Glomerular endothelial cell (primary cell): ENCODE measurements around the gene SEMA4C. TPM values are rescaled to one million over a fixed set of nuclear protein-coding genes. Genes with fewer than 3 reads are reported as not detected.

ENCODE experiments used
- DNase-seq: peaks from one replicate; pipeline ENCODE4 v3.0.0-alpha.2; 2011; ENCODE audit warnings: low read depth, low spot score; ENCODE audit errors: extremely low read depth
- total RNA-seq: library from RNA; depleted of rRNA; stranded (reverse); fragments of >200 nt; gene quantifications from 2 replicates; pipeline ENCODE4 v1.2.3, GENCODE V29; 2015

SEMA4C gene, protein sequence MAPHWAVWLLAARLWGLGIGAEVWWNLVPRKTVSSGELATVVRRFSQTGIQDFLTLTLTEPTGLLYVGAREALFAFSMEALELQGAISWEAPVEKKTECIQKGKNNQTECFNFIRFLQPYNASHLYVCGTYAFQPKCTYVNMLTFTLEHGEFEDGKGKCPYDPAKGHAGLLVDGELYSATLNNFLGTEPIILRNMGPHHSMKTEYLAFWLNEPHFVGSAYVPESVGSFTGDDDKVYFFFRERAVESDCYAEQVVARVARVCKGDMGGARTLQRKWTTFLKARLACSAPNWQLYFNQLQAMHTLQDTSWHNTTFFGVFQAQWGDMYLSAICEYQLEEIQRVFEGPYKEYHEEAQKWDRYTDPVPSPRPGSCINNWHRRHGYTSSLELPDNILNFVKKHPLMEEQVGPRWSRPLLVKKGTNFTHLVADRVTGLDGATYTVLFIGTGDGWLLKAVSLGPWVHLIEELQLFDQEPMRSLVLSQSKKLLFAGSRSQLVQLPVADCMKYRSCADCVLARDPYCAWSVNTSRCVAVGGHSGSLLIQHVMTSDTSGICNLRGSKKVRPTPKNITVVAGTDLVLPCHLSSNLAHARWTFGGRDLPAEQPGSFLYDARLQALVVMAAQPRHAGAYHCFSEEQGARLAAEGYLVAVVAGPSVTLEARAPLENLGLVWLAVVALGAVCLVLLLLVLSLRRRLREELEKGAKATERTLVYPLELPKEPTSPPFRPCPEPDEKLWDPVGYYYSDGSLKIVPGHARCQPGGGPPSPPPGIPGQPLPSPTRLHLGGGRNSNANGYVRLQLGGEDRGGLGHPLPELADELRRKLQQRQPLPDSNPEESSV
- total RNA-seq = 15.2 and 31.9 TPM in 2 replicates

DNA sequence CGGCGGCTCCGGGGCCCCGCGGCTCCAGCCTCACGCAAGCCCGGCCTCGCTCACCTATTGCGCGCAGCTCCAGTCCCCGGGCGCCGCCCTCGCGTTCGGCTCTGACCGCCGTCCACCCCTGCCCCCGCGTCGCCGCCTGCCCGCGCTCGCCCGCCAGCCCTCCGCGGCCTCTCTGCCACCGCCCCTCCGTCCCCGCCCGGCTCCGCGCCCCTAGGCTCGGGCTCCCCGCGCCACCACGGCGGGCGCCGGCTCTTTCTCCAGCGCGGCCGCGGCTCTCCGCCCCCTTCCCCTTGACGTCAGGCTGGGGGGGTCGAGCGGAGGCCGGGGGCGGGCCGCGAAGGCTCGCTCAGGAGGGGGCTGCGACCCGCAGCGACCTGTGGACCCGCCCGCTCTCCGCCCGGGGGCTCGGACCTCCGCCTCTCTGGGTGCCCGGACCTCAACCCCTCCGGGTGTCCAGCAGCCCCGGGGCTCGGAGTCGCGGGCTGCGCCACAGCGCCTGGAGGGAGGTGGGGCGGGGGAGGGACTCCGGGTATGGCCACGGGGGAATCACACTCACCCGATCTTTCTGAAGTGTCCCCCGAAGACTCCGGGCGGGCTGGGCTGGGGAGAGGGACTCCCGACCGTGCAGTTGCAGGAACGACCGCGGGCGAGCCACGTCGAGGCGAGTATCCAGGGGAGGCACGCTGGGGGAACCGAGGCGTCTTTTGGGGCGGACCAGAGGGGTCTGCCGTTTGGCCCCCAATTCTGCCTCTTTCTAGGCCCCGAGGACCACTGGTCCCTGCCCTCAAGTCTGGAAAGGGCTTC is at the start of gene SEMA4C:
Gene SEMA4C (minus strand): TSS at position 259 of the 804 bp plus-strand sequence. CDS start 2,194 bp downstream, outside the sequence.
- DNase-seq = no peak

DNA sequence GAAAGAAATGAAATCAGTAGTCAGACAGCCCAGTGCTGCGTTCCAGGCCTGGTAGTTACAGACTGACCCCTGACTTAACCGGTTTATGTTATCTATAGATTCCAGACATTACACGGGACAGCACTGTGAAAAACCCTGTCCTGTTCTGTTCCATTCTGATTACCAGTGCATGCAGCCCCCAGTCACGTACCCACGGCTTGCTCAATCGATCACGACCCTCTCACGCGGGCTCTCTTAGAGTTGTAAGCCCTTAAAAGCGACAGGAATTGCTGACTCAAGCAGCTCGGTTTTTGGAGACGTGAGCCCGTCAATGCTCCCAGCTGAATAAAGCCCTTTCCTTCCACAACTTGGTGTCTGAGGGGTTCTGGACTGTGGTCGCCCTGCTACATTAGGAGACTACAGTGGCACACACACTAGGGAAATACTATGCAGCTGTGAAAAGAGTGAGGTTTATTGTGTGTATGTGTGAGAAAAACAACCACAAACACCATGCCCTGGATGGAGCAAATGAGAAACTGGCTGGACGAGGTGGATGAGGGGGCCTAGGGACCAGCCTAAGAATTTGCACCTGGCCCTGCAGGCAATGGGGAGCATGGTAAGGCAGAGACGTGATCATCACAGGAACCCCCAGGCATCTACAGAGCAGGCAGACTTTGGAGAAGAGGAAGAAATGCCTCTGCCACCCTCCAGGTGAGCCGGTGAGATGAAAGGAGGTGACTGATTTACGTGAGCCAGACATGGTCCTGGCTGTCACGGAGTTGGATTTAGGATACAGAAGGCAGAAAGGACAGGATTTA is 49.1 kb upstream of the SEMA4C start:
- no peak for DNase-seq

DNA sequence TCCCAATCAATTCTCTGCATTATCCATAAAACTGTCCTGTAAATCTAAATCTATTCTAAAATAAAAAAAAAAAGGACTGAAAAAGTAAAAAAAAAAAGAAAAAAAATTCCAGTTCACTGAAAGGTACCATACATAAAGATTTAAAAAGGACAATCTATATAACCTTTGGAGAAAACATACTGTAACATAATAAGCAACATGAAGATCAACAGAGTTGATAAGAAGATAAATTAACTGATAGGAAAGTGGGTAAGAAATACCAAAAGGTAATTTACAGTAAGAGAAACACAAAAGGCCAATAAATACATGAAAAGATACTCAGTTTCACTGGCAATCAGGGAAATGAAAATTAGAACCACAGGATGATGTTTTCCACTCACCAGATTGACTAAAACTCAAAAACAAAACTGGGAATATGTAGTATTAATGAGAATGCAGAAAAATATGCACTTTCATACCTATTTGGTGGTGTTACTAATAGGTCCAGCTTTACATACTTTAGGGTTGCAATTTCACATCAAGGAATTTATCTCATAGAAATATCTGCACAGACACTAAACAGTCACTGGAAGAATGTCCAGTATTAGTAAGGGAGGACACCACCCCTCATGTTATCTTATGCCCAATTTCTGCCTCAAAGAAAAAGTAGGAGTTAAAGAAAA is 48.3 kb upstream of the SEMA4C start:
- DNase-seq = no peak

DNA sequence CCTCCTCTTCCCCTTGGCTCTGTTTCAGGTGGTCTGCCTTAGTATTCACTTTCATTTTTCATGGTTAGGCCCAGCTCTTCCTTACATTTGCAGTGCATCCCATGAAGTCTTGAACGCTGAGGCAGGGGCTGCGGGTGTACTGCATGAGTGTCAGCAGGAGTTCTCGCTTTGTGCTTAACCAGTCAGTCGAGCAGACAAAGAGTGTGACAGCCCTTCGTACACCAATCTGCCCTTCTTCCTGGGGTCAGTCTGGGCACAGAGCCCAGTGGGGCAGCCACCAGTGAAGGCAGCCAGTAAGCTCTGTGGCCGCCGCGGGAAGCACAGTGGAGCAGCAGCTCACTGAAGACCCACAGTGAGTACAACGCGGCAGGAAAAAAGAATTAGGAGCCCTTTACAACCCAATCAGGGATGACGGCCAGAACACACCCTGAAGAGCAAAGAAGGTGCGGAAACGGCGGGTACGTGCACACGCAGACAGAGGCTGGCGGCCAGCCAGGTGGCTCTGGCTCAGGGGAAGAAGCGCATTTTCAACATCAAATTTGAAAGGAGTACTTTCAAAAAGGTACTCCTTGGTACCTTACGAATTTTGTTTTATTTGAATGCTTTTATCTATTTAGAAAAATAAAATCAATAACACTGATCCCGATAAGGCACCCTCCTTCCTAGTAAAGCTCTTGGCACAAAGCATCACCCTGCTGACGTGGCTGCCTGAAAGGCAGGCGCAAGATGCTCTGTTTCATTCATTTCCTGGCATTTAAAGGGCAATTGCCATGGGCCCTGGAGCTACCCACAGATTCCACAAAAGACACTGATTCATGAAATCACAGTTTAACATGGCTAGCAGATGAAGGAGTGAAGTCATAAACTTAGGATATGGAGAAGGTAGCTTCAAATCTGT is 47.0 kb upstream of the SEMA4C start:
- DNase-seq = no peak

DNA sequence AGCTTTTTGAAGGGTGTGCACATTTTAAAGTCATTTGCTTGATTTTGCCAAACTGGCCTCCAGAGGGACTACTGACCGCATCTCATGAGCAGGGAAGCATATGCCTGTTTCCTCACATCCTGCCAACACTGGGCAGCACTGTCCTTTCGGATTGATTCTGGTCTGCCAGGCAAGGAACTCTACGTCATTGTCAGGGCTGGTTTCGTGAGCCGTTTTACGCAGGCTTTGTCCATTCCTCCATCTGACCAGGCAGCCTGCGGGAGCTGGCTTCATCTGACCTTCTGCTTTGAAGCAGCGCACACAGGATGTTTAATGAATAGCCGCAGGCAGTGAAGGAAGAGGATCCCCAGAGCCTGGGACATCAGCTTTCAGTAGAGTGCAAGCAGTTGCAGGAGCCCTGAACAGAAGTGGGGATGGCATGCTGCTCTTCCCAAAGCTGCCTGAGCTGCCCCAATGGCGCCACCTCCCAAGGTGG is 46.3 kb upstream of the SEMA4C start:
- no peak for DNase-seq

DNA sequence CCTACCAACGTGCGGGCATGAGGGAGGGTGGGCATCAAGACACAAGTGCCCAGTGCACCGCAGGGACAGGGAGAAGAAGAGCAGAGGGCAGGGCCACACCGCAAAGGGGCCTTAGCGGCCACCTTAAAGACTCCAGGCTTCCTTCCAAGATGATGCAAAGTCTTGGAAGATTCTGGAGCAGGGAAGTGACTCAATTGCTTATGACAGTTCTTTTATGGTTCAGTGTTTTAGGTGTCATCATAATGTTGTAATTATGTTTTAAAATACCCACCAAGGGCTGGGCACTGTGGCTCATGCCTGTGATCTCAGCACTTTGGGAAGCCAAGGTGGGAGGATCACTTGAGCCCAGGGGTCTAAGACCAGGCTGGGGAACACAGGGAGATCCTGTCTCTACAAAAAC is 44.5 kb upstream of the SEMA4C start:
- no peak for DNase-seq

DNA sequence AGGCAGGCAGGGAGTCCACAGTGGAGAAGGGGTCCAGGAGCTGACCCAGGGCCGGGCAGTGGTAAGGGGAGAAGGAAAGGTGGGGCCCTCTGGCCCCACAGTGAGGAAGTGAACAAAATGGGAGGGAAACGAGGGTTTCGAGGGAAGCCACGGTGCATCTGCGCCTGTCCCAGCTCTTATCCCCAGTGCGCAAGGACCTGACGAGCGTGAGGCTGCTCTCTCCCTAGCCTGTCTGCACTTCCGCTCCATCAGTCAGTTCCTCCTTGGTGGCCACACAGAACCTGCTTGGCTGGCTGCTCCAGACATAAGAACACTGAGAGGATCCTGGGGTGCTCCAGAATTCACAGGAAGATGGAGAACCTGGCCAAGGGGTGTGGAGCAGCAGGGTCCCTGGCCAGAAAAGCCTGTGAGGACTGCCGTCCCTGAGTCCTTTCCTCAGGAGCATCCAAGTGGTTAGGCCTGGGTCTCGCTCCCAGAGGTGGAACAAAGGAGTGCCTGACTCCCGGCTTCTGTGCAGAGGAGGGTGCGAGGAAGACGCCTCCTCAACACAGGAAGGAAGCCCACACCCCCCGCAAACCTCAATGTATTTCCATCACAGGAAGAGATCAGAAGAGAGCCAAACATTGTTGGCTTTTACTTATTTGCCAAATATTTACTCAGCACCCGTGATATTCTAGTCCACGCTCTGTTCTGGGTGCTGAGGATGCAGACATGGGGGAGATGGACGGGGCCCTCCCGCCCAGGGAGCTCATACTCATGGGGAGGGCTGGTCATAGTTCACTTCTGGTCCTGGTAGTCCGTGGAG is 43.7 kb upstream of the SEMA4C start:
- no peak for DNase-seq

DNA sequence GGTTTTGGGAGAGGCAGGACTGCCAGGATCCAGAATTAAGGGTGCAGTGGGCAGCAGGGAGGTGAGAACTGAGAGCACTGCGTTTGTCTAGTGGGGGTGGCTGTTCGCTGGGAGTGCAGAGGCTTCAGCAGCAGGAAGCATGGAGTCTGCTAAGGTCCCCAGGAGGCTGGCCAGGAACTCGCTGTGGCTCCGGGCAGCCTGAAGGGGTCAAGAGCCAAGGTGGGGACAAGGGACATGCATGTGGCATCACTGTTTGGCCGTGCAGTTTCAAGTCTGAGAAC is 43.2 kb upstream of the SEMA4C start:
- no peak for DNase-seq

DNA sequence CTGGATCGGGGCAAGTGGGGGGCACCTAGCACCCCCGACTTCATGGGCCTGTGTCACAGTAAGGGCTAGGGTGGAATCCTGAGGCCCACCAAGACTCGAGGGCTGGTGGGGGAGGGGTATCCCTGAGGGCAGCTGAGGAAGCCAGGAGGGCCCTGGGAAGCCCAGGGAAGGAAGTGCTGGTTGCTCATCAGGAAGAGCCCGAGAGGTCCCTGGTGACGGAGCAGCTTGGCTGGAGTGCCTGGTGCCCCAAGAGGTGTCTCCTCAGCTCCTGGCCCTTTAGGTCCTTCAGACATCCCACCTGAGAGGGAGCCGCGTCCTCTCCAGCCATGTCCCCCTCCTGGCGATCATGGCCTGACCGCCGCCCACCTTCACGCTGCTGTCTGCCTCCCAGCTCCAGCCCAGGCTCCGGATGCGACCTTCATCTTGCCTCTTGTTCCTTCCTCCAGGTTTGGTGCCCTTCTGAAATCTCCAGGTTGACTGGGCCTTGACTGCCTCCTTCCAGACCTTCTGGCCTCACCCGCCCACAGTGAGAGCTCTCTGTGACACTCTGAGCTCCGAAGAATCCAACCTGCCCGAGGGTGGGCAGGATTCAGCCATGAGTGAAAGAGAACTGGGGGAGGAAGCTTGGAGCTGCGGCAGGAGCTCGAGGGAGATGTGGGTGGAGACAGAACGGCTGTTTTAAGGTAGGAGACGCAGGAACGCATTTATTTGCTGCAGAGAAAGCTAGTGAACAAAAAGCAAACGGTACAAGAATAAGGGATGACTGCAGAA is 42.7 kb upstream of the SEMA4C start:
- DNase-seq = no peak

DNA sequence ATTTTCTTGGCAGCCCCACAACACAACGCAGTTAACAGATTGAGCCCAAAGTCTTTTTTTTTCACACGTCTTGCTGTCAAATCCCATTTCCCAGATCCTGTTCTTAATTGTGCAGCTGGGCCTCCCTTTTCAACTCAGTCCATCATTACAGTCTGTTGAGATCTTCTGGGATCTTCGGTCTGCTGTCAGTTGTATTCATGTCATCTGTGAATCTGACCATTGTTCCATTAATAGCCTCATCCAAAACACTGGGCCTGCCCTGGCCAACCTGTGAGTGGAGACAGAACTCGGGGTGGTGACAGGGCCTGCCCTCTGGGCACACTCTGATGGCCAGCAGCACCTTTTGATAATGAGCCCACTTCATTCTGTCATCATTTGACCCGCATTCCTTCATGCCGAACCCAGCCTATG is 39.7 kb upstream of the SEMA4C start:
- DNase-seq = no peak

DNA sequence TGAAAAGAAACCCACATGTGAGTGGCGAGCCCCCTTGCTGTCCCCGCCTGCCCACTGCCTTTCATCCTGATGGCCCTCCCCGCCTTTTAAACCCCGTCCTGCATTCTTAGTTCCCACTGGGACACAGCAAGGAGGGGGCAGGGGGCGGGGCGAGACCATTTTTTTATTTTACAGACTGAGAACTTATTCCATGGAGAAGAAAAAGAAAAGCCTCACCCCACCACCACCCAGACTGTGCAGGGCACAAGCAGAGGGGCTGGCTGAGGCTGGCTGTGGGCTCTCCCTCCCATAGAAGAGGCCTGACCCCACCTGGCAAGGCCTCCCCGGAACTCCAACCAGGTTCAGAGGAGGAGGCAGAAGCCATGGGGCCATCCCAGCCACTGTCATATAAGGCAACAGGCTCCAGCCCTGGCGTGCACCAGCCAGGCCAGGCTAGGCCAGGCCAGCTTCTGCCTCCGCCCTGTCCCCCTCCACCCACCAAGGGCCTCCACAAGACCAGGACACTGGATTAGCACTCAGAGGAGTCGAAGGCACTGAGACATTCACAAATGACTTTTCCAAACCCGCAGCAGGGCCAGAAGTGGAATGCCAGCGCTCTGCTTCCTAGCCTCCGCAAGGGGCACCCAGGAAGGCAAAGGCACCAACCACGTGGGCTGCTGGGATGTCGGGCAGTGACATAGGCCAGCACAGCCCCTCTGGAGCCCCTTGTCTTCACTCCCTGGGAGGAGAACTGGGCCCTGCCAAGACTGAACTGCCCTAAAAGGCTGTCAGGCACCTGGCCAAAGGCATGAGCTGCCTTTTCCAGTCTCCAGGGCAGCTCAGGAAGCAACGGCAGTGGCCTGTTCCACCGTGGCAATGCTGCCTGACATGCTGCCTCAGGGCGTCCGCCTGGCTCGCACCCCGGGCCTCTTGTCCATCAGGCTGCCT is 37.5 kb upstream of the SEMA4C start:
- DNase-seq = no peak

DNA sequence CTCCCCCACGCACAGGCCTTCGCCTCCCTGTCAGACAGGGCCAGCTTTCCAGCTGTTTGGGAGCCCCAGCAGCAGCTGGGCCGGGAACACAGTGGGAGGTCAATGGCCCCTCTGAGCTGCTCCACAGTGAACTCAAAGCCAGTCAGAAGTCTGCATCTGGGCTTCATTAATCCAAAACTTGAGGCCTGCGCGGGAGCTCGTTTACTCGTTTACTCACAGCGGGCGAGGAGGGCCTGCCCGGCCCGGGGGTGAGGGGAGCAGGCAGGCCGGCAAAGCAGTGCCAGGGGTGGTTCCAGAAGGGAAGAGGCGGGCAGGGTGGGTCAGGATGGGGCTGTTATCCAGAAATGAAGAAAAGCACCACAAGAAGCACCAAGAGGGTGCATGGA is 36.8 kb upstream of the SEMA4C start:
- DNase-seq = no peak

DNA sequence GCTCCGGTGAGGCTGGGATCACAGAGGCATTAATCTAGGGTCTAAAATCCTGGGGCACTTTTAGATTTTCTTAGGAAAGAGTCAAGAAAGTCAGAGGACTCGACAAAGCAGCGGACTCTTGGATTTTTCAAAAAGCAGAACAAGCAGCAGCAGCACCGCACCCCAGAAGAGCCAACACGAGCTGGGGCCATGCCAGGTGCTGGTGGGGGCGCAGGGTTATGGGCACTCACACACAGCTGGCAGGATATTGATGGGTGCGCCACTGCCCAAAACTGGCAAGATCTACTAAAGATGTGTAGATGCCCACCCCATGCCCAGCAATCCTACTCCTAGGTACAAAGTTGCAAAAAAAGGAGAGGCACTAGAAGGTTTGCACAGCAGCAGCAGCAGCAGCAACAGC is 33.9 kb upstream of the SEMA4C start:
- no peak for DNase-seq

DNA sequence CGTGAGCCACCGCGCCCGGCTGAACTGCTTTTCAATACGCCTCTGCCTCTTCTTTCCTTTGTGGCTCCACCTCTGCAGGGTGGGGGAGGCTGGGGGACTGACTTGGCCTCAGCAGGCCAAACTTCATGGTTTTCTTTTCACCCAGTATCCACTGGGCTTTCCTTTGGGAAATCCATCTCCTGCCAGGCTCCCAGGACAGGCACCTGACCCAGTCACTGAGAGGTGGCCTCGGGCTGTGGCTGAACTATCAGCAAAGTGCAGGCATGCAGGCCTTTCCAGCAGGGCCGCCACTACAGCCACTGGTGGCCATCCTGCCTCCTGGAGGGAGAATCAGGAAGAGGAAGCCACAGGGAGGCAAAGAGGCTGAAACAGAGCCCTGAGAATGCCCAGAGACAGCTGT is 33.4 kb upstream of the SEMA4C start:
- DNase-seq = no peak

DNA sequence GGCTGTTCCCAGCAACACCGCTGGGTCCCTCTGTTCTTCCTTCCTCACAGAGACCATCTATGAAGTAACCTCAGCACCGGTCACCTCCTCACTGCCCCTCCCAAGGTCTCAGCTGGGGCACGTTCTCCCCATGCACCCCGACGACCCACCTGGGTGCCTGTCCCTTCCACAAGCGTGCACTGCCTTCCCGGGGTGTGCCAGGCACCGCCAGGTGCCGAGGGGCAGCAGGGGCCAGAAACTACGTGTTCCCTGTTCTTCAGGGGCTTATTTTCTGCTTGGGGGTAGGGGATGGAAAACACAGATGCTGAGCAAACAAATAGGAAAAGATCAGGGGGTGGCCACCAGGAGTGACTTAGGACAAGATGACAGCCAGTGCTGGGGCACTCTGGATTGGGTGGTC is 30.4 kb upstream of the SEMA4C start:
- no peak for DNase-seq

DNA sequence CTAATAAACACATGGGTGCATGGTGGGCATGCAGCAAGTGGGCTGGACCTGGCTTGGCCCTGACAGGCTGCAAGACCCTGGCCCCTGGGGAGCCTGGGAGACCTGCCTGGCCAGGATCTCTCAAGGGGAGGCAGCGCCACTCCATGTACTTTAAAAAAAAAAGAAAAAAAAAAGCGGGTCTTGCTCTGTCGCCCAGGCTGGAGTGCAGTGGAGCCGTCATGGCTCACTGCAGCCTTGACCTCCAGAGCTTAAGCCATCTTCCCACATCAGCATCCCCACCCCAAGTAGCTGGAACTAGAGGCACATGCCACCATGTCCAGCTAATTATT is 29.5 kb upstream of the SEMA4C start:
- DNase-seq = no peak
